HCT116 (cell line): ENCODE measurements around the gene ALOX12B. TPM values are rescaled to one million over a fixed set of nuclear protein-coding genes. Genes with fewer than 3 reads are reported as not detected.

ENCODE experiments used
- ATAC-seq: fragments of 200-7000 bp; cut with Tn5 transposase; 2 replicates; pipeline ENCODE4 v1.9.1; 2020; ENCODE audit warnings: mild to moderate bottlenecking, moderate library complexity
- BruUV-seq: library from RNA; stranded (reverse); fragments of 400-500 nt; replicated peaks from 2 replicates; lab custom pipeline; 2021; lab: Mats Ljungman, UMichigan
- CTCF ChIA-PET: fragments of 300-600 bp; sonication (Branson Sonifier 250); formaldehyde crosslinking; loops from one replicate; lab custom pipeline; 2021; ENCODE audit warnings: antibody characterized with exemption; lab: Charles Lee
- POLR2A ChIA-PET: fragments of 300-600, 350-600 bp; sonication (Branson Sonifier 250); formaldehyde crosslinking; loops from one replicate; lab custom pipeline; 2021; ENCODE audit warnings: antibody characterized with exemption; lab: Charles Lee
- RAD21 ChIA-PET, 2 experiments: fragments of 300-600 bp; sonication (Branson Sonifier 250); formaldehyde crosslinking; loops; one replicate each; lab custom pipeline; 2023; ENCODE audit warnings: low total read pairs in 2 of 2; ENCODE audit not compliant: uncharacterized antibody in 2 of 2, unreplicated experiment in 2 of 2, low non-redundant PET in 1 of 2; lab: Charles Lee
- DNase-seq: peaks from one replicate; pipeline ENCODE4 v3.0.0-alpha.2; 2010; ENCODE audit warnings: low read depth, low spot score
- H2AFZ ChIP-seq: fragments of 200-600 bp; shearing (Covaris generic), sonication (generic); 2 replicates; pipeline ENCODE4 v1.6.1; 2017; ENCODE audit warnings: low read depth, mixed run types, mixed read lengths, antibody characterized with exemption, low read length; ENCODE audit not compliant: poor library complexity, severe bottlenecking
- H3K27ac ChIP-seq: 2 replicates; pipeline ENCODE4 v1.5.1; 2012; ENCODE audit warnings: low read depth, low read length
- H3K27me3 ChIP-seq: fragments of 200-600 bp; sonication (generic); 2 replicates; pipeline ENCODE4 v1.6.1; 2016; ENCODE audit warnings: mixed run types, low read length, mixed read lengths; ENCODE audit not compliant: insufficient read depth
- H3K36me3 ChIP-seq, 2 experiments: fragments of 200-500 bp in 1 of 2; fragments of 200-600 bp in 1 of 2; sonication (Bioruptor generic) in 1 of 2; sonication (generic) in 1 of 2; 2 replicates each; pipeline versions ENCODE4 v1.5.1 to v1.6.1; 2014 to 2016; ENCODE audit warnings: low read length in 2 of 2, inconsistent platforms in 1 of 2, mixed read lengths in 1 of 2, mixed run types in 1 of 2; ENCODE audit not compliant: insufficient read depth in 2 of 2, control insufficient read depth in 1 of 2
- H3K4me1 ChIP-seq, 2 experiments: fragments of 200-600 bp in 1 of 2; sonication (generic) in 1 of 2; 2 replicates each; pipeline versions ENCODE4 v1.5.1 to v1.6.1; 2012 to 2017; ENCODE audit warnings: low read length in 2 of 2, inconsistent platforms in 1 of 2, mild to moderate bottlenecking in 1 of 2, mixed read lengths in 1 of 2, mixed run types in 1 of 2, moderate library complexity in 1 of 2; ENCODE audit not compliant: insufficient read depth in 2 of 2, control insufficient read depth in 1 of 2
- H3K4me2 ChIP-seq: fragments of 200-600 bp; sonication (generic); 2 replicates; pipeline ENCODE4 v1.6.1; 2017; ENCODE audit warnings: mixed run types, low read length, mixed read lengths
- H3K4me3 ChIP-seq, 2 experiments: fragments of 200-600 bp in 1 of 2; sonication (generic) in 1 of 2; replicated peaks in 1 of 2; 2 replicates each; pipeline ENCODE4 v1.5.1; 2011 to 2016; ENCODE audit warnings: low read length in 2 of 2, control low read depth in 1 of 2, low read depth in 1 of 2, mild to moderate bottlenecking in 1 of 2, mixed read lengths in 1 of 2, mixed run types in 1 of 2
- H3K79me2 ChIP-seq: fragments of 200-600 bp; sonication (generic); 2 replicates; pipeline ENCODE4 v1.6.1; 2017; ENCODE audit warnings: mild to moderate bottlenecking, mixed run types, low read length, moderate library complexity, mixed read lengths; ENCODE audit not compliant: insufficient read depth
- H3K9ac ChIP-seq: fragments of 200-600 bp; sonication (generic); 2 replicates; pipeline ENCODE4 v1.6.1; 2016; ENCODE audit warnings: low read length, mixed read lengths
- H3K9me2 ChIP-seq: fragments of 200-600 bp; sonication (generic), shearing (Covaris generic); 2 replicates; pipeline ENCODE4 v1.6.1; 2017; ENCODE audit warnings: mixed run types, mild to moderate bottlenecking, moderate library complexity; ENCODE audit not compliant: insufficient read depth
- H3K9me3 ChIP-seq, 2 experiments: fragments of 200-500 bp in 1 of 2; fragments of 200-600 bp in 1 of 2; sonication (Bioruptor generic) in 1 of 2; sonication (generic) in 1 of 2; 2 replicates each; pipeline ENCODE4 v1.6.1; 2014 to 2017; ENCODE audit warnings: low read length in 2 of 2, mixed read lengths in 2 of 2, inconsistent platforms in 1 of 2, low read depth in 1 of 2, mild to moderate bottlenecking in 1 of 2, mixed run types in 1 of 2, moderate library complexity in 1 of 2; ENCODE audit not compliant: control insufficient read depth in 1 of 2, insufficient read depth in 1 of 2
- H4K20me1 ChIP-seq: fragments of 200-600 bp; sonication (generic), shearing (Covaris generic); 2 replicates; pipeline ENCODE4 v1.6.1; 2017; ENCODE audit warnings: mixed run types, mild to moderate bottlenecking, moderate library complexity; ENCODE audit not compliant: insufficient read depth
- CEBPB ChIP-seq: IDR thresholded peaks from 2 replicates; pipeline ENCODE4 v1.6.1; 2012; ENCODE audit warnings: low read depth
- EGR1 ChIP-seq: IDR thresholded peaks from 2 replicates; pipeline ENCODE4 v1.6.1; 2012; ENCODE audit warnings: low read depth
- ELF1 ChIP-seq: IDR thresholded peaks from 2 replicates; pipeline ENCODE4 v1.6.1; 2012; ENCODE audit warnings: low read depth, borderline replicate concordance
- EZH2 ChIP-seq: fragments of 200-600 bp; sonication (generic); IDR thresholded peaks from 2 replicates; pipeline ENCODE4 v1.6.1; 2017; ENCODE audit warnings: antibody characterized with exemption, mixed run types
- EZH2phosphoT487 ChIP-seq: fragments of 200-600 bp; IDR thresholded peaks from 2 replicates; pipeline ENCODE4 v1.6.1; 2018; ENCODE audit warnings: antibody characterized with exemption, borderline replicate concordance
- JUND ChIP-seq: IDR thresholded peaks from 2 replicates; pipeline ENCODE4 v1.6.1; 2012
- POLR2A ChIP-seq: IDR thresholded peaks from 2 replicates; pipeline ENCODE4 v1.7.0; 2011; ENCODE audit warnings: borderline replicate concordance; ENCODE audit not compliant: insufficient read depth, insufficient read length; ENCODE audit errors: extremely low read depth
- RAD21 ChIP-seq: IDR thresholded peaks from 2 replicates; pipeline ENCODE4 v1.6.1; 2012; ENCODE audit warnings: low read depth, mild to moderate bottlenecking
- SIN3A ChIP-seq: IDR thresholded peaks from 2 replicates; pipeline ENCODE4 v1.6.1; 2012; ENCODE audit warnings: low read depth
- SRF ChIP-seq: IDR thresholded peaks from 2 replicates; pipeline ENCODE4 v1.6.1; 2012; ENCODE audit warnings: low read depth
- YY1 ChIP-seq: IDR thresholded peaks from 2 replicates; pipeline ENCODE4 v1.6.1; 2011; ENCODE audit warnings: low read length, low read depth, moderate library complexity, mild to moderate bottlenecking; ENCODE audit not compliant: insufficient replicate concordance; ENCODE audit errors: extremely low read depth
- ZNF274 ChIP-seq: fragments of 200-500 bp; sonication (Bioruptor generic); IDR thresholded peaks from 2 replicates; pipeline ENCODE4 v1.6.1; 2014; ENCODE audit warnings: mild to moderate bottlenecking, low read depth, low read length, inconsistent platforms
- intact Hi-C: fragments of 100-400 bp; cut with micrococcal nuclease; formaldehyde crosslinking; loops from 2 replicates; pipeline ENCODE4 v1.10.0; 2022
- total RNA-seq: library from RNA; stranded (reverse); gene quantifications from one replicate; pipeline ENCODE4 v1.2.1, GENCODE V29; 2021; ENCODE audit not compliant: unreplicated experiment
- TF ChIP-seq, protein P1 (sequence below), 3 experiments: fragments of 200-600 bp in 1 of 3; sonication (generic) in 1 of 3; IDR thresholded peaks in 2 of 3; conservative IDR thresholded peaks in 1 of 3; 2 replicates each; pipeline ENCODE4 v1.5.1; 2012 to 2017; ENCODE audit warnings: low read depth in 2 of 3, low read length in 2 of 3, antibody characterized with exemption in 1 of 3, borderline replicate concordance in 1 of 3, control low read depth in 1 of 3, mild to moderate bottlenecking in 1 of 3, mixed read lengths in 1 of 3, mixed run types in 1 of 3, moderate library complexity in 1 of 3; ENCODE audit not compliant: insufficient read depth in 1 of 3
- TF ChIP-seq, protein P2 (sequence below): IDR thresholded peaks from 2 replicates; pipeline ENCODE4 v1.6.1; 2012
- TF ChIP-seq, protein P3 (sequence below): IDR thresholded peaks from 2 replicates; pipeline ENCODE4 v1.6.1; 2012
- TF ChIP-seq, protein P4 (sequence below): IDR thresholded peaks from 2 replicates; pipeline ENCODE4 v1.6.1; 2012; ENCODE audit warnings: low read depth

The ALOX12B gene
- total RNA-seq, 1 experiment from 2014 or later, result 3.8 TPM

DNA sequence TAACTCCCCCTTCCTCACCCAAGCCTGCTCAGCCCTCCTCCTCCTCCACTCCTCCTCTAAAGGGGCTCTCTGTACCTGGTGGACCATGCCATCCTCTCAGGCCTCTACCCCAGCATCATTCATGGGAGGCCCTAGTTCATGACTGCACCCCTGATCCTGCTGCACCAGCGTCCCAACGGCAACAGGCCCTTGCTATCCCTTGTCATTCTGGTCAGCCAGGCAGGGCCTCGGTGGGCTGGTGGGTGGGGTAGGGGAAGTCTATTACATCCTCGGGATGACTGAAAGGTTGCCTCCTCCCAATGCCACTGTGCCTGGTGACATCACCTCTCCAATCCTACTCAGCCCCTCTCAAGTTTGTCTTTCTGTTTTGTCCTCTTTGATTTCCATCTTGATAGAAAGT is 19.7 kb downstream of the ALOX12B start:
- ATAC-seq, result no peak
- TF ChIP-seq ELF1 (no peak), EZH2phosphoT487 (no peak), EZH2 (no peak), SRF (no peak), ZNF274 (no peak), CEBPB (no peak), SIN3A (no peak), YY1 (no peak), EGR1 (no peak), RAD21 (no peak), JUND (no peak), POLR2A (no peak)
- TF ChIP-seq, protein P1, sequence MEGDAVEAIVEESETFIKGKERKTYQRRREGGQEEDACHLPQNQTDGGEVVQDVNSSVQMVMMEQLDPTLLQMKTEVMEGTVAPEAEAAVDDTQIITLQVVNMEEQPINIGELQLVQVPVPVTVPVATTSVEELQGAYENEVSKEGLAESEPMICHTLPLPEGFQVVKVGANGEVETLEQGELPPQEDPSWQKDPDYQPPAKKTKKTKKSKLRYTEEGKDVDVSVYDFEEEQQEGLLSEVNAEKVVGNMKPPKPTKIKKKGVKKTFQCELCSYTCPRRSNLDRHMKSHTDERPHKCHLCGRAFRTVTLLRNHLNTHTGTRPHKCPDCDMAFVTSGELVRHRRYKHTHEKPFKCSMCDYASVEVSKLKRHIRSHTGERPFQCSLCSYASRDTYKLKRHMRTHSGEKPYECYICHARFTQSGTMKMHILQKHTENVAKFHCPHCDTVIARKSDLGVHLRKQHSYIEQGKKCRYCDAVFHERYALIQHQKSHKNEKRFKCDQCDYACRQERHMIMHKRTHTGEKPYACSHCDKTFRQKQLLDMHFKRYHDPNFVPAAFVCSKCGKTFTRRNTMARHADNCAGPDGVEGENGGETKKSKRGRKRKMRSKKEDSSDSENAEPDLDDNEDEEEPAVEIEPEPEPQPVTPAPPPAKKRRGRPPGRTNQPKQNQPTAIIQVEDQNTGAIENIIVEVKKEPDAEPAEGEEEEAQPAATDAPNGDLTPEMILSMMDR (IDR thresholded peaks at IDR 0.05 in 2 of 3, conservative IDR thresholded peaks at IDR 0.05 in 1 of 3; ENCODE audit: borderline replicate concordance in 1 of 3, insufficient read depth in 1 of 3, low read depth in 2 of 3, low read length in 2 of 3), result no peak
- TF ChIP-seq, protein P2, sequence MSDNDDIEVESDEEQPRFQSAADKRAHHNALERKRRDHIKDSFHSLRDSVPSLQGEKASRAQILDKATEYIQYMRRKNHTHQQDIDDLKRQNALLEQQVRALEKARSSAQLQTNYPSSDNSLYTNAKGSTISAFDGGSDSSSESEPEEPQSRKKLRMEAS, result no peak
- TF ChIP-seq, protein P3, sequence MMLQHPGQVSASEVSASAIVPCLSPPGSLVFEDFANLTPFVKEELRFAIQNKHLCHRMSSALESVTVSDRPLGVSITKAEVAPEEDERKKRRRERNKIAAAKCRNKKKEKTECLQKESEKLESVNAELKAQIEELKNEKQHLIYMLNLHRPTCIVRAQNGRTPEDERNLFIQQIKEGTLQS, result no peak
- TF ChIP-seq, protein P4, sequence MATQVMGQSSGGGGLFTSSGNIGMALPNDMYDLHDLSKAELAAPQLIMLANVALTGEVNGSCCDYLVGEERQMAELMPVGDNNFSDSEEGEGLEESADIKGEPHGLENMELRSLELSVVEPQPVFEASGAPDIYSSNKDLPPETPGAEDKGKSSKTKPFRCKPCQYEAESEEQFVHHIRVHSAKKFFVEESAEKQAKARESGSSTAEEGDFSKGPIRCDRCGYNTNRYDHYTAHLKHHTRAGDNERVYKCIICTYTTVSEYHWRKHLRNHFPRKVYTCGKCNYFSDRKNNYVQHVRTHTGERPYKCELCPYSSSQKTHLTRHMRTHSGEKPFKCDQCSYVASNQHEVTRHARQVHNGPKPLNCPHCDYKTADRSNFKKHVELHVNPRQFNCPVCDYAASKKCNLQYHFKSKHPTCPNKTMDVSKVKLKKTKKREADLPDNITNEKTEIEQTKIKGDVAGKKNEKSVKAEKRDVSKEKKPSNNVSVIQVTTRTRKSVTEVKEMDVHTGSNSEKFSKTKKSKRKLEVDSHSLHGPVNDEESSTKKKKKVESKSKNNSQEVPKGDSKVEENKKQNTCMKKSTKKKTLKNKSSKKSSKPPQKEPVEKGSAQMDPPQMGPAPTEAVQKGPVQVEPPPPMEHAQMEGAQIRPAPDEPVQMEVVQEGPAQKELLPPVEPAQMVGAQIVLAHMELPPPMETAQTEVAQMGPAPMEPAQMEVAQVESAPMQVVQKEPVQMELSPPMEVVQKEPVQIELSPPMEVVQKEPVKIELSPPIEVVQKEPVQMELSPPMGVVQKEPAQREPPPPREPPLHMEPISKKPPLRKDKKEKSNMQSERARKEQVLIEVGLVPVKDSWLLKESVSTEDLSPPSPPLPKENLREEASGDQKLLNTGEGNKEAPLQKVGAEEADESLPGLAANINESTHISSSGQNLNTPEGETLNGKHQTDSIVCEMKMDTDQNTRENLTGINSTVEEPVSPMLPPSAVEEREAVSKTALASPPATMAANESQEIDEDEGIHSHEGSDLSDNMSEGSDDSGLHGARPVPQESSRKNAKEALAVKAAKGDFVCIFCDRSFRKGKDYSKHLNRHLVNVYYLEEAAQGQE, result no peak
- Histone ChIP-seq H3K9me2 (no peaks in the 10 kb centered on the region), H3K27me3 (no peaks in the 10 kb centered on the region), H3K4me3 (no peak overlapping the region), H2AFZ (no peak overlapping the region), H3K79me2 (no peaks in the 10 kb centered on the region), H3K27ac (no peak overlapping the region), H3K9ac (no peak overlapping the region), H3K4me2 (no peak overlapping the region), H3K9me3 (no peaks in the 10 kb centered on the region), H4K20me1 (no peaks in the 10 kb centered on the region), H3K4me1 (no peaks in the 10 kb centered on the region), H3K36me3 (no peaks in the 10 kb centered on the region)
- CTCF ChIA-PET, result interaction anchor here (1.6 kb wide), 1 partner anchor 11 kb away, joined by 4 read pairs; no protein-coding TSS in a partner anchor
- DNase-seq, result no peak
- POLR2A ChIA-PET, result no interaction called here
- intact Hi-C loops, result no loop called here
- RAD21 ChIA-PET, result no interaction called here
- no TSS peak for BruUV-seq
